Frontal cortex (tissue), 4 donors: Measurements from ENCODE around the gene HES1. TPM values are rescaled to one million over a fixed set of nuclear protein-coding genes. Genes with fewer than 3 reads are reported as not detected.

Source experiments
- DNase-seq, 2 donors: peaks; one replicate each; pipeline ENCODE4 v3.0.0; 2012; ENCODE audit warnings: low spot score in 2 of 2
- FAIRE-seq: peaks from 2 replicates; lab custom pipeline; 2012; peaks lifted over from hg19 to GRCh38; lab: Jason Lieb, UNC
- total RNA-seq: library from RNA; depleted of rRNA; stranded (reverse); fragments of >200 nt; gene quantifications from one replicate; pipeline ENCODE4 v1.2.3, GENCODE V29; 2014
- donor health status: control.
- donor health status: control.
- donor health status: control.

The HES1 gene
- total RNA-seq, 1 donor from 2014 or later: 14.7 TPM

DNA sequence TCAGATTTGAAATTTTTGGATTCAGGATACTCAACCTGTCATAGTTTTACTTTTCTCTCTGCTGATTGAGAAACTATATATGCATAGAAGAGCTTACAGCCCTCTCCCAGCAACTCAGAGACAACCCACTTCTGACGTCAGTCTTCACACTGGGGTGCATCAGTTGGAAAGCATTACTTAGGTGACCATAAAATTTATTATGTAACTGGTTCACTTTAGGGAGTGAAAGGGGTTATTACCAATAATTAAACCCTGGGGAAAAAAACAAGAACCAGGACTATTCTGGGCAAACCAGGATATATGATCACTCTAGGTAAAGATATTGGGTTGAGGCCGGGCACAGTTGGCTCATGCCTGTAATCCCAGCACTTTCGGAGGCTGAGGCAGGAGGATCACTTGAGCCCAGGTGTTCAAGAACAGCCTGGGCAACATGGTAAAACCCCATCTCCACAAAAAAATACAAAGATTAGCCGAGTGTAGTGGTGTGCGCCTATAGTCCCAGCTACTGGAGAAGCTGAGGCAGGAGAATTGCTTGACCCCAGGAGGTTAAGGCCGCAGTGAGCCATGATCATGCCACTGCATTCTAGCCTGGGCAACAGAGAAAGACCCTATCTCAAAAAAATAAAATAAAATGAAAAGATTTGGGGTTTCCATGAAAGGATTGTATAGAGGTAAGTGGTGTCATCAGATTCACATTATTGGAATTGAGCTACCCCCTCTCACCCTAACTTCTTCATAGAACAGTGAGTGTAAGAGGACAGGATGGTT, 27.1 kb downstream of the HES1 start:
- no peak for FAIRE-seq
- no peak for DNase-seq

DNA sequence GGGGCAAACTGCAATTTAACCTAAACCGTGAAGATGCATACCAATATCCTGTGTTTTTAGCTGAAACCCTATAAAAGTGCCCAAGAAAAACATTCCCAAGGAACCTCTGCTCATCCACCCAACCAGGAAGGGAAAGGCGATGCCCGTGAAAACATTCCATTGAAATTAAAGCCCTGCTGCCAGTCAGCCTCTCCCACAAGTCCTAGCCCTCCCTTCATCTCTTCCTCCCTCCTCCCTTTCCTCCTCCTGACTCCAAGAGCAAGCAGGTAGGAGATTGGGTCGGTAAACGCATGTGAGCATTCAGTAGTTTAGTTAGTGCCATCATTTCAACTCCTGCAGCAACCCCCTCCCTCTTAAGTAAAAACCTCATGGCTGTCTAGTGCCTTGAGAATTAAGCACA, 27.7 kb downstream of the HES1 start:
- FAIRE-seq: no peak
- no peak for DNase-seq

GRCh38 chr3:194164861-194165260, 28.9 kb downstream of the HES1 start:
- DNase-seq: no peak
- FAIRE-seq: no peak

- no peak for DNase-seq
- no peak for FAIRE-seq
Observed at GRCh38 chr3:194165271-194166018, 29.5 kb downstream of the HES1 start.

GRCh38 chr3:194166682-194167479, 30.9 kb downstream of the HES1 start:
- no peak for FAIRE-seq
- no peak for DNase-seq

DNA sequence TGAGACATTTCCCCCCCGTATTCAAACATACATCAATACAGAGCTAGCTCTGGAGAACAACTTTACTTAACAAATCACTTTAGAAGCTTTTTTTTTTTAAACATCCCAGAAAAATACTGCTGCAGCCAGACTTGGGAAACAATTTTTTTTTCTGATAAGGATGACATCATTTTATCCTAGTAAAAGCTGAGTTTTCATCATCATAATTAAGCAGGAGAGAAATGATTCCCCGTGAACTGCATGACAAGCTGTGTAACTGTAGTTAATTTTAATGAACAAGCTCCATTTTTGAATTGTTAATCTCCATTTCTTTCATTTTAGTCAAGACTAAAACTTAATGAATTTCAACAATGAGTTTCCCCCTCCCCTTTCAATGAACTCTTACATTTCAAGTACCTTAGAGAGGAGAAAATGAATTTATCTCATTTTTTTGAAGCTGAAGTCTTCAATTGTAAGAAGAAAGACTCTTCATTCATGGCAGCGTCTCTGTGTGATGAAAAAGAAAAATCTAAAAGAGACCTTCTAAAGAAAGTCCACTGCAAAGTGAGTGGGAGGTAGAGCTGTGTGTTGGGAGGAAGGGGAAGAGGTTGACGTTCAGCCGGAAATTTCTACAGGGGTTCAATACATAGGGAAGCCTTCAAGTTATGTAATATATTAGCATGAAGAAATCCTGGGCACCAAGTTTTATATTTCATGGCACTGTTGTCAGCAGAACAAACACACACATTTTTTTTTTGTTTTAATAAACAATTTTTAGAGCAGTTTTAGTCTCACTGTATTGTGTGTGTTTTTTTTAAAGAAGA, 31.7 kb downstream of the HES1 start:
- no peak for DNase-seq

GRCh38 chr3:194168994-194169393, 33.0 kb downstream of the HES1 start:
- DNase-seq: no peak
- FAIRE-seq: no peak

More for the DNA sequence above, 31.7 kb downstream of the HES1 start:
- no peak for FAIRE-seq

DNA sequence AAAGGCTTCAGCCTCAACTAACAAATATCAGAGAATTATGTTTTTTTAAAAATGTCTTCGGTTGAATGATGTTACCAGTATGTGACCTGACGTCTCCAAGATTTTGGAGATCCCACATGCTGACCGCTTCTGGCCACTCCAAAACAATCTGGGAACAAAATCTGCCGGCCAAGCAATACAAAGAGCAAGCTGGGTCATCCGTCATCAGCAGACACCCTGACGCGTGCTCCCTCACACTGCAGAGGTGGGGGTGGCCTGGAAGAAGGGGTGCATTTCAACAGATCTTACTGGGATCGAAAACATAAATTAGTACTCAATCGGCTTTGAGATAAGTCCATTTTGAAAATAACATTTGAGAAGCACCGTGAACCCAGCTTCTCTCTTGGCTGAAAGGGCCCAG, 33.6 kb downstream of the HES1 start:
- DNase-seq (no peak), FAIRE-seq (no peak)

GRCh38 chr3:194170793-194171192, 34.8 kb downstream of the HES1 start:
- no peak for FAIRE-seq
- no peak for DNase-seq

- FAIRE-seq (no peak), DNase-seq (no peak)
Observed at GRCh38 chr3:194174406-194174805, 38.5 kb downstream of the HES1 start.

GRCh38 chr3:194174980-194175379, 39.0 kb downstream of the HES1 start:
- no peak for FAIRE-seq
- no peak for DNase-seq

DNA sequence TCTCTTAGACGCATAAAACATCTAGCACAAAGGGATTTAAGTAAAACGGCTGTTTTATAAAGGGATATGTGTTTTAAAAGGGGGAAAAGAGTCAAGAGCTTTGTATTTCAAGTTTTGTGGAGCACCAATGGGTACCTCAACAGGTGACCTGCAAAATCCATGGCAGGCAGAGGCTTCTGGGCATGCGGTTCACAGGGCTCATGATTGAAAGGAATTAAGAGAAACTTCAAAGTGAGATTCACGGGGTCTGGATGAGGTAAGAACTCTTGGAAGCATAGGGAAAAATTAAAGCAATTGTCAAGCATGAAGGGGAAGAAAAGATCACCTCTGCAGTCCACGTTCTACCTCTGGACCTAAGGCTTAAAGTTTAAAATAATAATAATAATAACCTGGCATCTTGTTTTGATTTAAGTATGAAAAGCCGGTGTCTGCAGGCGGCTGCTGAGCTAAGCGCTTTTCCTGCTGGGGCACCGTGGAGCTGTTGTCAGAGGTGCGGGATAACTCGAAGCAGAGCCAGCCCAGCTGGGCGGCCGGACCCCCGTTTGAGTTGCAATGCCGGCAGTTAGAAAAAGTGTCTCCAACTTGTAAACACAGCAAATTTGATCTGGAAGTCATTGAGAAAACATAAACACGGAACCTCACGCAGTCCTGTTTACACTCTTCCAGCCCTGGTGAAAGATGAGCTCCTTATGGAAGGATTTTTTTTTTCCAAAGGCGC, 40.5 kb downstream of the HES1 start:
- DNase-seq (no peak), FAIRE-seq (no peak)

DNA sequence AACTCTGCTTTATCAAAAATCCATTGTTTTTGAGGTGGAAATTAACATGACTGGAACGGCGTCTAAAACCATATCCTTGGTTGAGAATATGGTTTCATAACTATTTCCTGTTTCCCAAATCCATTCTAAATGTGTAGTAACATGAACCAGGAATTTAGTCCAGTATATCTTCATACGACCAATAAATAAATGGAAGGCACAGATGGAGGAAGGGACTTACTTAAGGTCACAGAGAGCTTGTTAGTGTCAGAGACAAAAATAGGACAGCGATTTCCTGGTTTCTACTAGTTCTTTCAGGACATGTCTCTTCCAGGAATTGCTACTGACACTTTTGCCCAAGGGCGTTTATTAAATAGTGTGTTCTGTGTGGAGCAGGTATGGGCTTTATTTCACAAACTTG, 41.2 kb downstream of the HES1 start:
- DNase-seq (no peak), FAIRE-seq (no peak)

GRCh38 chr3:194178128-194178527, 42.2 kb downstream of the HES1 start:
- DNase-seq: no peak
- FAIRE-seq: no peak

DNA sequence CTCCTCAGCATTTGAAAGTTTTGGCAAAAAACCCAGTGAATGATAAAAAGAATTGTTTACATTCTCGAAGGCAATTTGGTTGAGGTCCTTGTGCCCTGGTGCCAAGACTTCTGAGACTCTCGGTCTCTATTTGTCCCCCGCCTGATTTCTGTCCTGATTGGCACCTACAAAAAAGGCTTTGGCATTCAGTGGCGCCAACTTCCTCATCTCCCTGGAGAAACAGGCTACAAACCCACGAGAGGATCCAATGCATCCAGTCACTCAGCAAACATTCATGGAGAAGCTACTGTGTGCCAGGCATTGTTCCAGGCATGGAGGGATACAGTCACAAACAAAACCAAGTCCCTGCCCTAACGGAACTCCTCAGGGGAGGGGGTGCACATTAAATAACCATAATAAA, 42.7 kb downstream of the HES1 start:
- no peak for DNase-seq
- FAIRE-seq: no peak

GRCh38 chr3:194180570-194180969, 44.6 kb downstream of the HES1 start:
- no peak for FAIRE-seq
- no peak for DNase-seq

- no peak for FAIRE-seq
Observed at GRCh38 chr3:194181612-194182529, 45.9 kb downstream of the HES1 start.

DNA sequence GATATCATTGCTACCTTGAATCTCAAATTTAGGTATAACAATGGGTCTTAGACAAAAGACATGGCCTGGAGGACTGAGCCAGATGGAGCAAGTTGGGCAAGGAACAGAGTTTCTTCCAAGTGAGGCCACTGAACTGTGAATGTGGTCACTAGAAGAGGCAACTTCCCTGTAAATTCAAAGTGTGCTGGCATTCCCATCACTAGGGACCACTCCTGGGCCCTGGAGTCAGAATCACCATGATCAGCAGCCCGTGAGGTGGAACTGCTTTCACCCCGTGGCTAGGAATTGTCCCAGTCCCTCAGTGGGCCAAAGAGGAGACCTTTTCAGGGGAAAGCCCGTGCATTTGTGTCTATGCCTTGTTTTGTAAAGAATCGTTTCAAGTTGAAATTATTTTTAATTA, 47.3 kb downstream of the HES1 start:
- FAIRE-seq (no peak), DNase-seq (no peak)

More at GRCh38 chr3:194181612-194182529, 45.9 kb downstream of the HES1 start:
- no peak for DNase-seq
